Activated CD4-positive, alpha-beta T cell treated with anti-CD3 and anti-CD28 coated beads, Interleukin-2, amount 50 U/mL, for 1 hour (primary cell): ENCODE results near the gene DYRK4.

ENCODE experiments used
- DNase-seq: peaks from one replicate; pipeline ENCODE4 v3.0.0-alpha.2; 2020

DYRK4 gene

GRCh38 chr12:4566474-4566873, 4.5 kb downstream of the DYRK4 start:
- no peak for DNase-seq

GRCh38 chr12:4567073-4567881, 5.3 kb downstream of the DYRK4 start:
- DNase-seq = no peak

- DNase-seq = no peak
These were observed 7.3 kb downstream of the DYRK4 start for GRCh38 chr12:4569261-4569660.

GRCh38 chr12:4572680-4573079, 10.7 kb downstream of the DYRK4 start:
- no peak for DNase-seq

- no peak for DNase-seq
These were observed 17.5 kb downstream of the DYRK4 start for GRCh38 chr12:4579305-4580102.

- no peak for DNase-seq
These were observed 18.3 kb downstream of the DYRK4 start for GRCh38 chr12:4580281-4580688.

GRCh38 chr12:4584281-4584680, 22.3 kb downstream of the DYRK4 start:
- no peak for DNase-seq

- DNase-seq = no peak
These were observed 22.9 kb downstream of the DYRK4 start for GRCh38 chr12:4584896-4585295.

GRCh38 chr12:4586500-4586899, 24.5 kb downstream of the DYRK4 start:
- no peak for DNase-seq

- DNase-seq = no peak
These were observed 25.1 kb downstream of the DYRK4 start for GRCh38 chr12:4587108-4587507.

GRCh38 chr12:4588916-4589315, 26.9 kb downstream of the DYRK4 start:
- DNase-seq = no peak

- DNase-seq = no peak
These were observed 27.9 kb downstream of the DYRK4 start for GRCh38 chr12:4589941-4590340.

- no peak for DNase-seq
These were observed 29.2 kb downstream of the DYRK4 start for GRCh38 chr12:4591180-4591687.

GRCh38 chr12:4595881-4596280, 33.9 kb downstream of the DYRK4 start:
- no peak for DNase-seq

GRCh38 chr12:4603421-4603820, 41.4 kb downstream of the DYRK4 start:
- no peak for DNase-seq

GRCh38 chr12:4603946-4604345, 41.9 kb downstream of the DYRK4 start:
- DNase-seq = no peak

GRCh38 chr12:4604684-4605193, 42.7 kb downstream of the DYRK4 start:
- DNase-seq = peak; percentile 75

GRCh38 chr12:4607056-4607455, 45.0 kb downstream of the DYRK4 start:
- no peak for DNase-seq

- no peak for DNase-seq
These were observed 47.1 kb downstream of the DYRK4 start for GRCh38 chr12:4609071-4609470.

GRCh38 chr12:4610481-4610880, 48.5 kb downstream of the DYRK4 start:
- no peak for DNase-seq

GRCh38 chr12:4615667-4616066, 53.7 kb downstream of the DYRK4 start:
- DNase-seq = no peak

- no peak for DNase-seq
These were observed 59.5 kb downstream of the DYRK4 start for GRCh38 chr12:4621511-4621910.

GRCh38 chr12:4626543-4626942, 64.5 kb downstream of the DYRK4 start:
- no peak for DNase-seq

GRCh38 chr12:4628406-4628805, 66.4 kb downstream of the DYRK4 start:
- DNase-seq = no peak
